Measurements from ENCODE around the gene CYB5RL.
"Not testable (repeated sequence)": the region's sequence is repeated elsewhere in the genome, so short reads cannot be mapped to it uniquely, and the experiment has no call there.

CYB5RL gene
- 2.3 to 6.4 (median 5.7) reads per million in 3 experiments for total RNA-seq

- DNase-seq, result peak; percentile 91
These were observed at the start of gene CYB5RL, which contains the start of gene MRPL37 for GRCh38 chr1:54199765-54200518. Gene CYB5RL (minus strand): TSS chr1:54200030. CDS start chr1:54195616, 4,414 bp downstream. Gene MRPL37 (plus strand): TSS chr1:54200167. CDS start chr1:54200244, 77 bp downstream.

- no peak for DNase-seq
These were observed 49.1 kb upstream of the CYB5RL start for GRCh38 chr1:54248966-54249365.

- no peak for DNase-seq
These were observed 48.2 kb upstream of the CYB5RL start for GRCh38 chr1:54247863-54248515.

GRCh38 chr1:54246116-54246721, 46.4 kb upstream of the CYB5RL start:
- no peak for DNase-seq

GRCh38 chr1:54245501-54245900, 45.7 kb upstream of the CYB5RL start:
- no peak for DNase-seq

- DNase-seq, result no peak
These were observed 44.8 kb upstream of the CYB5RL start for GRCh38 chr1:54244655-54245054.

GRCh38 chr1:54243022-54243421, 43.2 kb upstream of the CYB5RL start:
- no peak for DNase-seq

GRCh38 chr1:54241364-54241763, 41.5 kb upstream of the CYB5RL start:
- no peak for DNase-seq

- no peak for DNase-seq
These were observed 41.0 kb upstream of the CYB5RL start for GRCh38 chr1:54240741-54241335.

GRCh38 chr1:54239631-54240031, 39.8 kb upstream of the CYB5RL start:
- no peak for DNase-seq

- no peak for DNase-seq
These were observed 39.2 kb upstream of the CYB5RL start for GRCh38 chr1:54239035-54239383.

- no peak for DNase-seq
These were observed 38.7 kb upstream of the CYB5RL start for GRCh38 chr1:54238353-54239034.

GRCh38 chr1:54237586-54237985, 37.8 kb upstream of the CYB5RL start:
- no peak for DNase-seq

- no peak for DNase-seq
These were observed 34.5 kb upstream of the CYB5RL start for GRCh38 chr1:54234284-54234683.

- DNase-seq, result not testable (repeated sequence)
These were observed 33.4 kb upstream of the CYB5RL start for GRCh38 chr1:54233196-54233595.

GRCh38 chr1:54230507-54231339, 30.9 kb upstream of the CYB5RL start:
- DNase-seq, result peak; percentile 9

- DNase-seq, result no peak
These were observed 29.6 kb upstream of the CYB5RL start for GRCh38 chr1:54229281-54229891.

- no peak for DNase-seq
These were observed 28.8 kb upstream of the CYB5RL start for GRCh38 chr1:54228638-54229079.

- DNase-seq, result no peak
These were observed 28.1 kb upstream of the CYB5RL start for GRCh38 chr1:54227891-54228310.

GRCh38 chr1:54227091-54227602, 27.3 kb upstream of the CYB5RL start:
- no peak for DNase-seq

GRCh38 chr1:54225986-54226559, 26.2 kb upstream of the CYB5RL start:
- DNase-seq, result no peak

Data from central memory CD4-positive, alpha-beta T cell (primary cell).